Adrenal gland (tissue), 12 donors: ENCODE measurements around the gene MSRB3. TPM values are rescaled to one million over a fixed set of nuclear protein-coding genes. Genes with fewer than 3 reads are reported as not detected.

Source experiments
- DNase-seq, 7 donors: peaks; one replicate each; pipeline ENCODE4 v3.0.0-alpha.2; 2019 to 2020
- H3K27ac ChIP-seq, 5 donors: fragments of 200-600 bp; sonication (generic) in 4 of 5; 1 replicate in 3 of 5; 2 replicates in 2 of 5; pipeline versions ENCODE4 v1.5.1 to v1.8.0; 2016 to 2020; ENCODE audit warnings: mild to moderate bottlenecking in 1 of 5
- H3K27me3 ChIP-seq: fragments of 200-600 bp; 2 replicates; pipeline ENCODE4 v1.8.0; 2021
- H3K36me3 ChIP-seq, 2 donors: fragments of 200-600 bp; replicated peaks in 1 of 2; 1 replicate in 1 of 2; 2 replicates in 1 of 2; pipeline versions ENCODE4 v1.5.1 to v1.8.0; 2018 to 2022
- H3K4me1 ChIP-seq, 2 donors: fragments of 200-600 bp; replicated peaks in 1 of 2; 1 replicate in 1 of 2; 2 replicates in 1 of 2; pipeline versions ENCODE4 v1.5.1 to v1.8.0; 2018 to 2021
- H3K4me3 ChIP-seq, 4 donors: fragments of 200-600 bp; sonication (generic) in 3 of 4; one replicate each; pipeline ENCODE4 v1.5.1; 2016 to 2018
- H3K9me3 ChIP-seq, 3 donors: fragments of 200-600 bp; sonication (generic) in 1 of 3; replicated peaks in 1 of 3; 1 replicate in 2 of 3; 2 replicates in 1 of 3; pipeline versions ENCODE4 v1.5.1 to v1.8.0; 2016 to 2021
- POLR2A ChIP-seq, 2 donors: fragments of 450-650 bp; IDR thresholded peaks; one replicate each; pipeline ENCODE4 v1.6.1; 2017; ENCODE audit warnings: antibody characterized with exemption in 2 of 2, mild to moderate bottlenecking in 2 of 2, moderate library complexity in 1 of 2
- WGBS, 4 donors: extraction: QIAGEN DNeasy Blood & Tissue Kit in 2 of 4; methylation state at CpG; one replicate each; pipeline versions ENCODE4 v1.1.5 to v1.1.7; 2013 to 2017; 5-methylcytosine and 5-hydroxymethylcytosine counted together
- intact Hi-C, 2 donors: fragments of 100-400 bp; cut with DNase I; formaldehyde crosslinking; loops; one replicate each; pipeline versions ENCODE4 v1.14.1 to v1.15.0; 2022 to 2023
- polyA plus RNA-seq, 3 donors: library from polyadenylated mRNA; stranded (reverse); fragments of 200-250 nt in 2 of 3; fragments of 350-450 nt in 1 of 3; fragmentation: Illumina TruSeq in 1 of 3; extraction: RNeasy Lipid Tissue Mini Kit (QIAGEN cat#74804) in 1 of 3; gene quantifications; one replicate each; pipeline ENCODE4 v1.2.3, GENCODE V29; 2013 to 2014
- total RNA-seq, 9 donors: library from RNA; depleted of rRNA in 4 of 9; stranded (reverse); fragments of >200 nt in 4 of 9; fragments of 120-200 nt in 1 of 9; fragmentation: NEBNext Ultra II Directional in 1 of 9; extraction: Animal tissue kit (Norgen Biotek cat#: 25700) in 1 of 9; gene quantifications; one replicate each; pipeline versions ENCODE4 v1.1.0 to v1.2.4, GENCODE V29; 2013 to 2023
- TF ChIP-seq, protein P1 (sequence below), 6 experiments: fragments of 450-650 bp in 4 of 6; fragments of 200-600 bp in 2 of 6; sonication (generic) in 1 of 6; IDR thresholded peaks; 1 replicate in 5 of 6; 2 replicates in 1 of 6; pipeline versions ENCODE4 v1.5.1 to v1.8.0; 2016 to 2021; ENCODE audit warnings: antibody characterized with exemption in 6 of 6, mild to moderate bottlenecking in 2 of 6, moderate library complexity in 1 of 6
- donor health status: healthy with polysubstance abuse.
- donor health status: Bipolar disorder and iron deficiency.
- donor health status: DM: yes; HTN: yes; CAD: no.
- donor health status: DM: no; HTN: no; CAD: no.
- donor health status: DM: no; HTN: no; CAD: no.
- donor health status: DM: yes; HTN: yes; CAD: no.

The MSRB3 gene
- total and polyA plus RNA-seq, 12 donors, result 5.5 to 23.8 (median 9.7) TPM

- H3K4me3 ChIP-seq, result no peak overlapping the region
- no peaks in the 10 kb centered on the region for H3K27me3 ChIP-seq
- TF ChIP-seq, protein P1, sequence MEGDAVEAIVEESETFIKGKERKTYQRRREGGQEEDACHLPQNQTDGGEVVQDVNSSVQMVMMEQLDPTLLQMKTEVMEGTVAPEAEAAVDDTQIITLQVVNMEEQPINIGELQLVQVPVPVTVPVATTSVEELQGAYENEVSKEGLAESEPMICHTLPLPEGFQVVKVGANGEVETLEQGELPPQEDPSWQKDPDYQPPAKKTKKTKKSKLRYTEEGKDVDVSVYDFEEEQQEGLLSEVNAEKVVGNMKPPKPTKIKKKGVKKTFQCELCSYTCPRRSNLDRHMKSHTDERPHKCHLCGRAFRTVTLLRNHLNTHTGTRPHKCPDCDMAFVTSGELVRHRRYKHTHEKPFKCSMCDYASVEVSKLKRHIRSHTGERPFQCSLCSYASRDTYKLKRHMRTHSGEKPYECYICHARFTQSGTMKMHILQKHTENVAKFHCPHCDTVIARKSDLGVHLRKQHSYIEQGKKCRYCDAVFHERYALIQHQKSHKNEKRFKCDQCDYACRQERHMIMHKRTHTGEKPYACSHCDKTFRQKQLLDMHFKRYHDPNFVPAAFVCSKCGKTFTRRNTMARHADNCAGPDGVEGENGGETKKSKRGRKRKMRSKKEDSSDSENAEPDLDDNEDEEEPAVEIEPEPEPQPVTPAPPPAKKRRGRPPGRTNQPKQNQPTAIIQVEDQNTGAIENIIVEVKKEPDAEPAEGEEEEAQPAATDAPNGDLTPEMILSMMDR (IDR thresholded peaks at IDR 0.05), result no peak
- no peak for TF ChIP-seq POLR2A (IDR thresholded peaks at IDR 0.05)
- H3K27ac ChIP-seq, result no peak overlapping the region
- H3K4me1 ChIP-seq, result no peaks in the 10 kb centered on the region
- no peaks in the 10 kb centered on the region for H3K36me3 ChIP-seq
- 52 to 59% (median 58%) methylated on average over 3 of the region's 3 CpGs for whole genome bisulfite sequencing, 4 donors
- DNase-seq, result no peak
- no peaks in the 10 kb centered on the region for H3K9me3 ChIP-seq
- intact Hi-C loops, result no loop called here
Measured at GRCh38 chr12:65330331-65330730, 51.8 kb downstream of the MSRB3 start.

GRCh38 chr12:65331456-65331855 lies 53.0 kb downstream of the MSRB3 start:
- WGBS, 4 donors, result 93 to 95% (median 94%) methylated on average over 6 to 8 of the region's 8 CpGs
- intact Hi-C loops, result no loop called here
- Histone ChIP-seq H3K4me3 (no peak overlapping the region), H3K36me3 (no peaks in the 10 kb centered on the region), H3K9me3 (no peaks in the 10 kb centered on the region), H3K27me3 (no peaks in the 10 kb centered on the region), H3K27ac (no peak overlapping the region), H3K4me1 (no peaks in the 10 kb centered on the region)
- DNase-seq, result no peak
- TF ChIP-seq POLR2A (IDR thresholded peaks at IDR 0.05), result no peak
- TF ChIP-seq, protein P1 (IDR thresholded peaks at IDR 0.05), result no peak

- 92 to 96% (median 93%) methylated on average over 5 of the region's 5 CpGs for WGBS, 4 donors
- H3K9me3 ChIP-seq, result no peaks in the 10 kb centered on the region
- no peak overlapping the region for H3K4me3 ChIP-seq
- no peak overlapping the region for H3K27ac ChIP-seq
- no peak for DNase-seq
- H3K4me1 ChIP-seq, result no peaks in the 10 kb centered on the region
- H3K36me3 ChIP-seq, result no peaks in the 10 kb centered on the region
- intact Hi-C loops, result no loop called here
- TF ChIP-seq, protein P1 (IDR thresholded peaks at IDR 0.05), result no peak
- no peak for TF ChIP-seq POLR2A (IDR thresholded peaks at IDR 0.05)
- H3K27me3 ChIP-seq, result no peaks in the 10 kb centered on the region
Measured at GRCh38 chr12:65333649-65334048, 55.2 kb downstream of the MSRB3 start.

DNA sequence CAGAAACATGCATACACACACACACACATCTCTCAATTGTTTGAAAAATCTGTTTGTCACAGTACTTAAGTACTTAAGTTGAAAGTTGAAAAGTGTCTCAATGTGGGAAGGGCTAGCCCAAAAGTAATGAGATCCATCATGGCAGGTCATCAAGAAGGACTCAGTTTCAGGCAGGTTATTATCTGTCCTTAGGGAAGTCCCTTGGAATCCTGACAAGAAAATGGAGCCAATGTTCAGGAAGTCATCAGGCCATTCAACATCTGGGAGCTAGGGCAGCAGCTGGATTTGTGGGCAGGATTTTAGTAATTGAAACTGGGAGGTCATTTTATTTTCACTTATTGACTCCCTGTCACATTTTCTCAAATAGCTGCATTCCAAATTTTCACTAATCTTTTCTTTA lies 56.0 kb downstream of the MSRB3 start:
- intact Hi-C loops, result no loop called here
- DNase-seq, result no peak
- H3K27me3 ChIP-seq, result no peaks in the 10 kb centered on the region
- no peaks in the 10 kb centered on the region for H3K4me1 ChIP-seq
- TF ChIP-seq, protein P1 (IDR thresholded peaks at IDR 0.05), result no peak
- no peak for TF ChIP-seq POLR2A (IDR thresholded peaks at IDR 0.05)
- H3K9me3 ChIP-seq, result no peaks in the 10 kb centered on the region
- H3K36me3 ChIP-seq, result no peaks in the 10 kb centered on the region
- H3K4me3 ChIP-seq, result no peak overlapping the region
- H3K27ac ChIP-seq, result no peak overlapping the region
